ENCODE data around the gene AKAP17A. TPM values are rescaled to one million over a fixed set of nuclear protein-coding genes. Genes with fewer than 3 reads are reported as not detected.

Gene AKAP17A
- total and polyA plus RNA-seq, 2 of the 8 experiments (the other 6 are each of a cell fraction or from before 2014, with no cell fraction given) = 14.0 to 41.2 TPM

GRCh38 chrX:1558761-1559468 is 32.5 kb upstream of the AKAP17A start:
- H3K4ac ChIP-seq (replicated peaks; ENCODE audit: insufficient read length, low read depth, low read length) = no peak overlapping the region
- no peak overlapping the region for H3K9ac ChIP-seq (replicated peaks in 1 of 4; ENCODE audit: extremely low read depth in 1 of 4, low read depth in 3 of 4, low read length in 3 of 4)
- no peaks in the 10 kb centered on the region for H3K79me1 ChIP-seq (ENCODE audit: low read depth, low read length)
- H3K36me3 ChIP-seq (ENCODE audit: control insufficient read depth in 2 of 4, insufficient read depth in 4 of 4, low read length in 3 of 4) = no peaks in the 10 kb centered on the region
- H3K23me2 ChIP-seq (ENCODE audit: low read depth, low read length) = peaks cover 2% of the 10 kb centered on the region; the same call in 1 of the 2 replicates
- H2BK12ac ChIP-seq (ENCODE audit: low read depth, low read length) = no peak overlapping the region
- H3K27ac ChIP-seq (ENCODE audit: low read depth, low read length) = no peak overlapping the region
- ChIA-PET POLR2A (ENCODE audit: partially characterized antibody) (no interaction called here), CTCF (ENCODE audit: partially characterized antibody) (no interaction called here)
- no peak overlapping the region for H2BK20ac ChIP-seq (ENCODE audit: low read length)
- H2AK5ac ChIP-seq (ENCODE audit: low read depth, low read length) = no peak overlapping the region
- DNase-seq (ENCODE audit: low read depth in 1 of 2, low spot score in 2 of 2) (peak in 1 of 2 experiments; percentile 23), FAIRE-seq (no peak)
- H4K20me1 ChIP-seq (replicated peaks in 1 of 2; ENCODE audit: control insufficient read depth in 1 of 2, insufficient read depth in 2 of 2, low read length in 2 of 2) = no peaks in the 10 kb centered on the region
- no peak overlapping the region for H3K4me3 ChIP-seq (ENCODE audit: extremely low read depth in 1 of 4, insufficient read depth in 2 of 4, low read depth in 3 of 4, low read length in 4 of 4)
- no peak overlapping the region for H2BK5ac ChIP-seq (ENCODE audit: low read depth, low read length)
- no peak overlapping the region for H2BK120ac ChIP-seq (replicated peaks; ENCODE audit: low read depth, low read length)
- no peak overlapping the region for H4K5ac ChIP-seq (ENCODE audit: insufficient read length, low read depth, low read length)
- no peaks in the 10 kb centered on the region for H3K4me1 ChIP-seq (replicated peaks in 1 of 4; ENCODE audit: control insufficient read depth in 3 of 4, insufficient read depth in 4 of 4, low read length in 3 of 4)
- H3K27me3 ChIP-seq (replicated peaks in 1 of 4; ENCODE audit: control insufficient read depth in 3 of 4, extremely low read depth in 1 of 4, insufficient read depth in 3 of 4, low read length in 3 of 4) = no peaks in the 10 kb centered on the region
- no peak overlapping the region for H2AFZ ChIP-seq (ENCODE audit: low read length)
- no peaks in the 10 kb centered on the region for H3K79me2 ChIP-seq (ENCODE audit: control insufficient read depth in 1 of 2, insufficient read depth in 2 of 2, low read length in 2 of 2)
- no peak overlapping the region for H3K14ac ChIP-seq (ENCODE audit: insufficient read length)
- peaks cover 0 to 3% of the 10 kb centered on the region in 2 experiments; a peak in 1 of 4 replicates for H3K9me3 ChIP-seq (ENCODE audit: insufficient read depth in 2 of 2, low read depth in 1 of 2, low read length in 1 of 2)
- no peak overlapping the region for H3K18ac ChIP-seq (ENCODE audit: extremely low read depth, low read length)
- no peak overlapping the region for H3K56ac ChIP-seq (replicated peaks; ENCODE audit: insufficient read length, low read depth, low read length)
- H3K4me2 ChIP-seq (ENCODE audit: insufficient read depth in 1 of 2, low read depth in 2 of 2, low read length in 2 of 2) = no peak overlapping the region
- H2BK15ac ChIP-seq (ENCODE audit: low read length) = no peak overlapping the region
- no peak overlapping the region for H4K91ac ChIP-seq (replicated peaks; ENCODE audit: insufficient read length, low read length)
- no peak overlapping the region for H4K8ac ChIP-seq (ENCODE audit: extremely low read depth, insufficient read depth, low read length)
- H3K23ac ChIP-seq (ENCODE audit: insufficient read length) = no peak overlapping the region
- 88% methylated on average over 13 of the region's 13 CpGs; no CpG with 5 or more reads in 1 of the 2 experiments for WGBS, 2 experiments (ENCODE audit: extremely low coverage in 1 of 2, insufficient coverage in 1 of 2, insufficient read length in 1 of 2, insufficient replicate concordance in 2 of 2, low coverage in 1 of 2, low lambda C conversion rate in 2 of 2, missing lambda C conversion rate in 1 of 2)
- TF ChIP-seq EZH2 (IDR thresholded peaks at IDR 0.05; ENCODE audit: low read depth, low read length, severe bottlenecking) (no peak), ATF3 (IDR thresholded peaks at IDR 0.05; ENCODE audit: insufficient read depth, low read depth, low read length) (no peak), CREB1 (IDR thresholded peaks at IDR 0.05) (no peak), CBX5 (IDR thresholded peaks at IDR 0.05; ENCODE audit: low read depth, low read length) (no peak), GTF2F1 (IDR thresholded peaks at IDR 0.05; ENCODE audit: borderline replicate concordance, low read depth, low read length) (no peak), TEAD4 (IDR thresholded peaks at IDR 0.05; ENCODE audit: low read depth, low read length) (no peak), SP4 (IDR thresholded peaks at IDR 0.05; ENCODE audit: low read length) (no peak), PHF8 (conservative IDR thresholded peaks at IDR 0.05; ENCODE audit: low read depth, low read length) (no peak), RBBP5 (IDR thresholded peaks at IDR 0.05; ENCODE audit: borderline replicate concordance, low read depth, low read length) (no peak), POLR2A (IDR thresholded peaks at IDR 0.05; ENCODE audit: control extremely low read depth in 1 of 2, low read depth in 2 of 2, low read length in 2 of 2) (no peak), SRF (IDR thresholded peaks at IDR 0.05; ENCODE audit: low read depth, low read length) (no peak), TCF12 (IDR thresholded peaks at IDR 0.05; ENCODE audit: low read depth, low read length) (no peak), SIRT6 (IDR thresholded peaks at IDR 0.05; ENCODE audit: low read length) (no peak), SP2 (IDR thresholded peaks at IDR 0.05; ENCODE audit: low read length) (no peak), ZNF274 (IDR thresholded peaks at IDR 0.05; ENCODE audit: borderline replicate concordance, extremely low read depth, low read length) (no peak)

All from H1 (cell line).